Activated T-cell treated with anti-CD3 and anti-CD28 coated beads, Interleukin-2, amount 50 U/mL, for 4 hours (primary cell): ENCODE results near the gene RAB40B. TPM values are rescaled to one million over a fixed set of nuclear protein-coding genes. Genes with fewer than 3 reads are reported as not detected.
"Not testable (repeated sequence)": the region's sequence is repeated elsewhere in the genome, so short reads cannot be mapped to it uniquely, and the experiment has no call there.

ENCODE experiments used
- ATAC-seq, 2 donors: fragments of 200-7000 bp; cut with Tn5 transposase; one replicate each; pipeline ENCODE4 v1.10.0; 2021
- DNase-seq: peaks from one replicate; pipeline ENCODE4 v3.0.0-alpha.2; 2020
- H3K27me3 Mint-ChIP-seq: one replicate; pipeline ENCODE4 v1.8.0; 2021; ENCODE audit warnings: low read depth, mixed read lengths
- H3K36me3 Mint-ChIP-seq: one replicate; pipeline ENCODE4 v1.8.0; 2022; ENCODE audit warnings: mixed read lengths; ENCODE audit not compliant: insufficient read depth
- H3K4me1 Mint-ChIP-seq: one replicate; pipeline ENCODE4 v1.8.0; 2021; ENCODE audit warnings: low read depth, mixed read lengths
- H3K4me3 Mint-ChIP-seq: one replicate; pipeline ENCODE4 v1.8.0; 2021; ENCODE audit warnings: mild to moderate bottlenecking, moderate library complexity, mixed read lengths
- H3K9me3 Mint-ChIP-seq: one replicate; pipeline ENCODE4 v1.8.0; 2021; ENCODE audit warnings: mixed read lengths
- total RNA-seq, 3 donors: library from RNA; stranded (reverse); gene quantifications; one replicate each; pipeline ENCODE4 v1.2.1, GENCODE V29; 2021

The RAB40B gene
- total RNA-seq, 3 donors from 2014 or later: 3.8 to 4.8 (median 4.1) TPM

DNA sequence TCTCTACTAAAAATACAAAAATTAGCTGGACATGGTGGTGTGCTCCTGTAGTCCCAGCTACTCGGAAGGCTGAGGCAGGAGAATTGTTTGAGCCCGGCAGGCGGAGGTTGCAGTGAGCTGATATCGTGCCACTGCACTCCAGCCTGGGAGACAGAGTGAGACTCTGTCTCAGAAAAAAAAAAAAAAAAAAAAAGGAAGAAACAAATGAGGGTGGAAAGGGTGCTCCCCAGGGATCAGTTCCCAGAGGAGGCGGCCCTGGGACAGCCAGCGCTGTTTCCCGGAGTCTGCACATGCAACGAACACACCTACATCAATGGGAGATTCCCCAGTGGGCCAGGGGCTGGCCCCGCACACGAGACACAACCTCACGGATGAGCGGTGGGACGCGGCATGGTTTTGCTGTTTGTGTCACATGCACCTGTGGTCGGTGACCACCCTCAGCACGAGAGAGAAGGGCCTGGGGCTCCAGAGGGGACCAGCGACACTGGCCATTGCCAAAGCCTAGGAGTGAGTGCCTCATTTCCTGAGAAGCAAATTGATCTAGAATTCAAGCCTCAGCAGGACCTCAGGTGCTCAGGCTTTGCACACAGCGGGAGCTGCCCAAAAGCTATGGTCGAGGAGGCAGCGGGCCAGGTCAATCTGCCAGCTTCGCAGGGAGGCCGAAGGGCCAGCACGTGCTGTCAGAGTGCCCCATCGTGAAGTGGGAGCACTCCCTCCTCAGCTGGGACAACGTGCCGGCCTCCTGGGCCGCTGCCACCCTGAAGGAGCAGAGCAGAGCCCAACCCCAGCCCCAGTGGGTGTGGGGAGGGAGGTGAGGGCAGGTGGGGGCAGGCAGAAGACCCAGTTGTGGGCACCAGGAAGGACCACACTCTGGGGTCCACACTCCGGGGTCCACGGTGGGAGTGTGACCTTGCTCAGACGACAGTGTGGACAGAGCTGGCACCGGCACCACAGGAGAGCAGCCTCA lies 36.5 kb downstream of the RAB40B start:
- H3K4me1 Mint-ChIP-seq: no peaks in the 10 kb centered on the region
- ATAC-seq (no peak), DNase-seq (no peak)
- H3K4me3 Mint-ChIP-seq: no peak overlapping the region
- no peaks in the 10 kb centered on the region for H3K27me3 Mint-ChIP-seq
- H3K36me3 Mint-ChIP-seq: peaks cover 7% of the 10 kb centered on the region
- H3K9me3 Mint-ChIP-seq: no peaks in the 10 kb centered on the region

DNA sequence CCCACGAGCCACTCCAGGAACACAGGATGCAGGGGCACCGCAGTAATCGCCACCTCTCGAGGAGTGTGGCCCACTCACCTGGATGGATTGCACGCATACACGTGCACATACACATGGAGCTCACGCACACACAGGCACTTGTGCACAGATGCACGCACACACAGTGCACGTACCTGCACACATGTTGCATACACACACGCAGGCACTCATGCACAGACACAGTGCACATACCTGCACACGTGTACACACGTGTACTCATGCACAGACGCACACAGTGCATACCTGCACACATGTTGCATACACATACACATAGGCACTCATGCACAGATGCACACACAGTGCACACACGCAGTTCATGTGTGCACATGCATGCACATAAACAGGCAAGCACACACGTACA lies 38.6 kb downstream of the RAB40B start:
- H3K9me3 Mint-ChIP-seq: no peaks in the 10 kb centered on the region
- no peaks in the 10 kb centered on the region for H3K27me3 Mint-ChIP-seq
- no peak overlapping the region for H3K4me3 Mint-ChIP-seq
- DNase-seq (no peak), ATAC-seq (no peak)
- H3K36me3 Mint-ChIP-seq: peaks cover 7% of the 10 kb centered on the region
- H3K4me1 Mint-ChIP-seq: no peaks in the 10 kb centered on the region

DNA sequence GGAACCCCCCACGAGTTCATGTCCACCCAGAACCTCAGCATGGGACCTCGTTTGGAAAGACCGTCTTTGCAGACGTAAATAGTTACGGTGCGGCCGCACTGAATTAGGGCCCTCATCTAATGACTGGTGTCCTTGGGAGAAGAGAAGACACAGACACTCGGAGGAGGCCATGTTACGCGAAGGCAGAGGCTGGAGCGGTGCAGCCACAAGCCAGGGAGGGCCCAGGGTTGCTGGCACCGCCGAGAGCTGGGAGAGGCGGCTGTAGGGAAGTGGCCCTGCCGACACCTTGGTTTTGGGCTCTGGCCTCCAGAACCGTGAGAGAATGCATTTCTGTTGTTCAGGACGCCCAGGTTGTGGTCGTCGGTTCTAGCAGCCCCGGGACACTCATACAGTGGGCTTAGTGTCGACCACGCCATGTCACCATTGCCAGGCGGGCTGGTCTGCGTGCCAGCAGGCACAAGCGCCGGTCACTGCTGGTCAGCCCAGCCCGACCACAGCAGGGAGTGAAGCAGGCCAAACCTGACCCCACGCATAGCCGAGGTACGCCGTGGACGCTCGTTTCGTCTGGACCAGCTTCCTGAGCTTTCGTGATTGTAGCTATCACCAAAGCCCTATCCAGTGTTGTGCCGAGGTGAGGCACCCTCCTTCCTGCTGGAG lies 39.6 kb downstream of the RAB40B start:
- Mint-ChIP-seq H3K9me3 (no peaks in the 10 kb centered on the region), H3K4me3 (no peak overlapping the region), H3K36me3 (peaks cover 7% of the 10 kb centered on the region), H3K4me1 (no peaks in the 10 kb centered on the region), H3K27me3 (no peaks in the 10 kb centered on the region)
- ATAC-seq (no peak), DNase-seq (no peak)

DNA sequence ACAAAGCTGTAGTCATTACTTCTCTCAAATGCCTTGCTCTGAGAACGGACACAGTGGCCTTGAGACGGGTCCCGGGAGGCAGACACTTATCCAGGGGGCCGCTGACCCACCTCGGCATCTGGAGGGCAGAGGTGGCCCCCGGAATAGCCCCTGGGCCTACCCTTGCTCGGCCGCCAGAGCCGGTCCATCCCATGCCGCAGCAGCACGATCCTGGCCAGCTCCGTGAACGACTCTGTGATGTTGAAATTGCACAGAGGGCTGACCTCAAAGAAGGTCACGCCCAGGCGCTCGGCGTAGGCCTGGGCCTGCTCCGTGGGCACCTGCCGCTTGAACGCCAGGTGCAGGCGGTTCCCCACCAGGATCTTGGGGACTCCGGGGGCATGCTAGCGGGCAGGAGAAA lies 40.2 kb downstream of the RAB40B start:
- H3K9me3 Mint-ChIP-seq: no peaks in the 10 kb centered on the region
- no peak for ATAC-seq
- H3K4me3 Mint-ChIP-seq: no peak overlapping the region
- DNase-seq: no peak
- H3K4me1 Mint-ChIP-seq: no peaks in the 10 kb centered on the region
- H3K36me3 Mint-ChIP-seq: peaks cover 7% of the 10 kb centered on the region
- H3K27me3 Mint-ChIP-seq: no peaks in the 10 kb centered on the region

DNA sequence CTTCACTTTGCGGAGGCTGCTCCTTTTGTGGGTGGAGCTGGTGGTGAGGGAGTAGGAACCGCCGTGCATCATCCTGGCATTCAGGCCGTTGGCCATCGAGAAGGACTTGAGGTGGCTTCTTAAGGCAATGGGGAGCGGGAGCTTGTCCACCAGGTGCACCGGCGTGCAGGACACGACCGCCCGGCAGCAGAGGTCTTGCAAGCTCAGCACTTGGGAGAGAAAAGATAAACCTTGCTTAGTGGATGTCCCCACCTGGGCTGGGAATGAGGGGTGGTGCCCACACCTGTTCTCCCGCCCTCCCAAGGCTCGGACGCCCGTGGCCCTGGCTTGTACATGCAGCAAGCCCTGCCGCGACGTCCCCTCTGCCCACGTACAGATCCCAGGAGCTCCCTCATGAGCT lies 40.6 kb downstream of the RAB40B start:
- Mint-ChIP-seq H3K36me3 (peaks cover 7% of the 10 kb centered on the region), H3K9me3 (no peaks in the 10 kb centered on the region), H3K27me3 (no peaks in the 10 kb centered on the region), H3K4me3 (no peak overlapping the region), H3K4me1 (no peaks in the 10 kb centered on the region)
- no peak for DNase-seq
- no peak for ATAC-seq

DNA sequence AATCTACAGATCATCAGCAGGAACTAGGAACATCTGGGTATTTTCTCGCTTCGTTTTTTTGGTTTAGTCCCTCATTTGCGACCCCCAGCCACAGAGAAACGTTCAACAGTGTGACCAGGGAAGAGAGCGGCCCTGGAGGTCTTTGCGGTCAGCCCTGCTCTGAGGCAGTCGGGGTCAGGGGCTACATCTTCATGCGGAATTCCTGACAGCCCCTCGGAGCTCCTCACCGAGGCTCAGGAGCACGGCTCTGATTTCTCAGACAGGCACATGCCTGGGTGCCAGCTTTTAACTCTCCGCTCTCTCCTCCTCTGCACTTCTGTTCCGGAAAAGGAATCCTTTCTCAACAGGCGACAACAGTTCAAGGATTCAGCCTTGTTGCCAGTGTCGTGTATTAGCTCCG lies 42.2 kb downstream of the RAB40B start:
- H3K4me1 Mint-ChIP-seq: no peaks in the 10 kb centered on the region
- H3K4me3 Mint-ChIP-seq: no peak overlapping the region
- no peaks in the 10 kb centered on the region for H3K9me3 Mint-ChIP-seq
- ATAC-seq: no peak
- peaks cover 7% of the 10 kb centered on the region for H3K36me3 Mint-ChIP-seq
- no peak for DNase-seq
- no peaks in the 10 kb centered on the region for H3K27me3 Mint-ChIP-seq

DNA sequence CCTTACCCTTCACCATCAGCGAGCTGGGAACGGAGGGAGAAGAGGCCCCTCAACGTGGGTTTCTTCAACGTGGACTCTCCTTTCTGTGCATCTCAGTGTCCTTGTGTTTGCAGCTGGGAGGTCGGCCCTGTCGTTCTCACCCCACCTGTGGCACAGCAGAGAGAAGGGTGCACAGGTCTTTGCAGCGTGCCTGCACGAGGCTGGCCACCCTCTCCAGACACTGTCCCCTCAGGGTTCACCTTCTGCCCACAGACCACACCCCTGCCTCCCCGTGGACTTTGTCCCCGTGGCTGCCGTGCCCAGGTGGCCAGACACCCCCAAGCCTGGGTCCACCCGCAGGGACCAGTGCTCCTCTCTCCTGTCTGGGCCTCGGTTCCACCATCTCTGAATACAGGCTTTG lies 43.0 kb downstream of the RAB40B start:
- Mint-ChIP-seq H3K27me3 (no peaks in the 10 kb centered on the region), H3K9me3 (no peaks in the 10 kb centered on the region), H3K4me1 (no peaks in the 10 kb centered on the region), H3K4me3 (no peak overlapping the region), H3K36me3 (peaks cover 7% of the 10 kb centered on the region)
- ATAC-seq: no peak
- DNase-seq: no peak

DNA sequence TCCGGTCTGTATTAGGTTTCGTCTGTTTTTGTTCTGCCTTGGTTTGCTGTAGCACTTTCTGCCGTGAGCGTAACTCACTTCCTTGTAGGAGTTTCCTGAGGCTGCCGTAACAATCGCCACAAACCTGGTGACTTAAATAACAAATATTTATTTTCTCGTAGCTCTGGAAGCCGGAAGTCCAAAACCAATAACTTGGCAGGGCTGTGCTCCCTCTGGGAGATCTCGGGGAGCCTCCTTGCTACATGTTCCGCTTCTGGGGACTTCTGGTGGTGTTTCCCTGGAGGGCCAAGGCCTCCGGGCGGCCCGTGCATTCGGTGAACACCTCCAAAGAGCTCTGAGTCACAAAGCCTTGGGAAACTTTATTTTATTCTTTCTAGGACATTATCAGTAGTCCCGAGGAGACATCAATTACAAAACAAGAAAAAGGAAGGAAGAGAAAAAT lies 43.4 kb downstream of the RAB40B start:
- Mint-ChIP-seq H3K4me3 (no peak overlapping the region), H3K9me3 (no peaks in the 10 kb centered on the region), H3K27me3 (no peaks in the 10 kb centered on the region), H3K4me1 (no peaks in the 10 kb centered on the region), H3K36me3 (peaks cover 6% of the 10 kb centered on the region)
- ATAC-seq (no peak), DNase-seq (no peak)

DNA sequence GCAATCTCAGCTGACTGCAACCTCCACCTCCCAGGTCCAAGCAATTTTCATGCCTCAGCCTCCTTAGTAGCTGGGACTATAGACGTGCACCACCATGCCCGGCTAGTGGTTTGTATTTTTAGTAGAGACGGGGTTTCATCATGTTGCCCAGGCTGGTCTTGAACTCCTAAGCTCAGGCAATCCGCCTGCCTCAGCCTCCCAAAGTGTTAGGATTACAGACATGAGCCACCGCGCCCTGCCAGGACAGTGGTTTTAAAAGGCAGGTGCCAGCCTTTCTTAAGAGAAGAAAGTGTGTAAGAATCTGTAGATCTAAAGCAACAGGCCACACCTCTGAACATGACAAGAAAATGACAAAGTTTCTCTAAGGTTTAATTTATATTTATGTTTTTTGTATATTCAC lies 43.9 kb downstream of the RAB40B start:
- not testable (repeated sequence) for ATAC-seq, H3K4me3 Mint-ChIP-seq, H3K36me3 Mint-ChIP-seq, H3K9me3 Mint-ChIP-seq, H3K27me3 Mint-ChIP-seq, H3K4me1 Mint-ChIP-seq, DNase-seq

DNA sequence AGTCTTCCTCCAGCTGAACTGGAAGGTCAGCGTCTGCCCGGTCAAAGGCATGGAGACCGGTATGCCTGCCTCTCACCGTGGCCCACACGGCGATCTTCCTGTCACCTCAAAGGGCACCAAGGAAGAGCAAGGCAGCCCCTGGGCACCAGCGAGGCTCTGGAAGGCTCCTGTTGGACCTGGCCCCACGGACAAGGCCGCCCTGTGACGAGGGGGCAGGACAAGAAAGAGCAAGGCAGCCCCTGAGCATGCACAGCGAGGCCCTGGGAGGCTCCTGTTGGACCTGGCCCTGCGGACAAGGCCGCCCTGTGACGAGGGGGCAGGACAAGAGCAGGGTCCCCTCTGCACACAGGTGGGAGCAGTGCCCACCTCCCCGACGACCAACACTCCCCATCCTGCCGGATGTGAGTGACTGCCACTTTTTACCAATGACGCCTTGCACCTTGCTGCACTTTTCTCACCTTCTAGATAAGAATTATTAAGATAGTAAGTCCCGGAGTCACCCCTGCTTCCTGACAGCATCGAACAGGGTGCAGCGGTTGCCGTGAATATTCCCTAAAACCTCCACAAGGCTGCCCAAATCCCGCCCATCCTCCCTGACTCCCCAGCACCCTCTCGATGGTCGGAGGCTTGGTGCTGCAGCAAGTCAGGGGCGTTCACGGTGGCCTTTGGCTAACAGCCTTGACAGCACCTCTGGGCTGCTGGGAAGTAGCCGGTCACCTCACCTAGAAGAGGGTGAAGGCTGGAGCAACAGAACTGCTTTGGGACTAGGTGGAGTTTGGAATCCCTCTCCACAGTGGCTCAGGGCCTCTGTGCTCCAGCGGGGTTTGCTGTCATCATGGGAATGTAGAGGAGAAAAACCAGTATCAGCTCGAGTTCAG lies 44.6 kb downstream of the RAB40B start:
- Mint-ChIP-seq H3K4me1 (peaks cover 3% of the 10 kb centered on the region), H3K4me3 (no peak overlapping the region)

DNA sequence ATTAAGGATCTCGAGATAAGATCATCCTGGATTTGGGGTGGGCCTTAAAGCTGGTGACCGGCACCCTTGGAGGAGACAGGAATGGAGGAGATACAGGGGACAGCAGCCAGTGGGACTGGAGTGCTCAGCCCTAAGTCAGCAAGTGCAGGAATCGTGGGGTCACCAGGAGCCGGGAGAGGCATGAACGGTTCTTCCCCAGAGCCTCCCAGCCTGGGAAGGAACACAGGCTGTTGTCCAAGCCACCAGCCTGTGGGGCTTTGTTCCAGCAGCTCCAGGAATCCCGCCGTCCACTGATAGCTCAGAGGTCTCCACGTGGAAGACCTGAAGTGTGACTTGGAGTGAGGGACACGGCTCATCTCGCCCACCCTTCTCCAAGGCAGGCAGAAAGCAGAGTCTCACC lies 47.8 kb downstream of the RAB40B start:
- Mint-ChIP-seq H3K36me3 (peaks cover 2% of the 10 kb centered on the region), H3K9me3 (no peaks in the 10 kb centered on the region), H3K4me1 (peaks cover 15% of the 10 kb centered on the region), H3K27me3 (no peaks in the 10 kb centered on the region), H3K4me3 (no peak overlapping the region)
- ATAC-seq (no peak), DNase-seq (no peak)

More for the DNA sequence above, 44.6 kb downstream of the RAB40B start:
- no peaks in the 10 kb centered on the region for H3K27me3 Mint-ChIP-seq
- H3K9me3 Mint-ChIP-seq: no peaks in the 10 kb centered on the region
- DNase-seq (no peak), ATAC-seq (no peak)
- peaks cover 3% of the 10 kb centered on the region for H3K36me3 Mint-ChIP-seq

DNA sequence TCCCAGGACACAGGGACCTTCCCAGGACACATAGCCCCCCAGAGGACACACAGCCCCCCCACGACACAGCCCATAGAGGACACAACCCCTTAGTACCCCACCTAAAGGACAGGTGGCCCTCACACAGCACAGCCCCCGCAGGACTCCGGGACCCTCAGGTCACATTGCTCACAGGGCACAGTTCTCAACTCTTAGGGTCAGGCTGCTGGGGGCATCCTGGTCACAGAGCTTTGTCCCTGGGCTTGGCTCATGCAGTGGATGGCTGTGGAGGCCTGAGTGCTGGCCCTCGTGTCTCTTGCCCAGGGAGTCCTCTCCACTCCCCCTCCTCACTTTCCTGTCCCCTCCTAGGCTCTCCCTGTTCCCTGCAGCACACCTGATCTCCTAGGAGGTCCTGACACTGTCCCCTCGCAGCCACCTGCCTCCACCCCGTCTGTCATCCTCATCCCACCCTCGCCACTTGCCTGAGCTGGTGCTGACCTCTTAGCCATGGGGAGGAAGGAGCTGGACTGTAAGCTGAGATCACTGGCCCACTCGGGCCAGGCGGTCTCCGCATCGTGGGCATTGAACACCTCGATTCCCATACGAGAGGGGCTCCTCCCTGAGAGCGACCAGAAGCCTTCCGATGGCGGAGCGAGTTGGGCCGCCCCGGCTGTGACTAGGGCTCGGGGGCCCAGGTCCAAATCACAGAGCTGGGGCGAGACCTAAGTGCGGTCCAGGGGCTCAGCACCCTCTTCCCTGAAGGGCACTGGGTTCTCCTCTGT lies 48.8 kb downstream of the RAB40B start:
- peaks cover 4% of the 10 kb centered on the region for H3K36me3 Mint-ChIP-seq
- H3K4me1 Mint-ChIP-seq: peaks cover 21% of the 10 kb centered on the region
- DNase-seq: no peak
- ATAC-seq: no peak
- no peaks in the 10 kb centered on the region for H3K9me3 Mint-ChIP-seq
- no peaks in the 10 kb centered on the region for H3K27me3 Mint-ChIP-seq
- H3K4me3 Mint-ChIP-seq: peak overlapping the region; percentile 26

DNA sequence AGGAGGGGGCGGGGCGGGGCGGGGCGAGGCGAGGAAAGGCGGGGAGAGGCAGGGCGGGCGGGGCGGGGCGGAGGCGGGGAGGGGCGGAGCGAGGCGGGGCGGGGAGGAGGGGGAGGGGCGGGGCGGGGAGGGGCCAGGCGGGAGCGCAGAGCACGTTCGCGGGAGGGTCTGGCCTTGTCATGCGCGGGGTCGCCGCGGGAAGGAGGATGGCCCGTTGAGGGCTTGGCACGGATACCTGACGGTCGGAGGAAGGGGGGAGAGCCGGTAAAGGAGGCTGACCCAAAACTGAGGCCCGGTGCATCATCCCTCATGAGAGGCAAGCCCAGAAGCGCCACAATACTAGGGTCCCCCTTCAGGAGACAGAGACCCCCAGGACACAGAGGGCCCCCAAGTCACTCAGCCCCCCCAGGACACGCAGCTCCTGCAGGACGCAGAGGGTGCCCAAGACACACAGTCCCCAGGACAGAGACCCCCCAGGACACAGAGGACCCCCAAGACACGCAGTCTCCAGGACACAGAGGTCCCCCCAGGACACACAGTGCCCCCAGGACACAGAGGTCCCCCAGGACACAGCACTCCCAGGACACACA lies 49.7 kb downstream of the RAB40B start:
- peaks cover 24% of the 10 kb centered on the region for H3K4me1 Mint-ChIP-seq
- no peaks in the 10 kb centered on the region for H3K9me3 Mint-ChIP-seq
- peaks cover 4% of the 10 kb centered on the region for H3K36me3 Mint-ChIP-seq
- no peaks in the 10 kb centered on the region for H3K27me3 Mint-ChIP-seq
- peak in 1 of 2 donors; percentile 13 for ATAC-seq
- DNase-seq: no peak
- no peak overlapping the region for H3K4me3 Mint-ChIP-seq
